ENCODE data around the gene ZFP36L1.

Gene ZFP36L1

GRCh38 chr14:68795597-68796417 is 2.9 kb upstream of the ZFP36L1 start:
- DNase-seq (ENCODE audit: low read depth) = no peak

GRCh38 chr14:68794851-68795596 is 2.2 kb upstream of the ZFP36L1 start:
- DNase-seq (ENCODE audit: low read depth) = peak; percentile 91

- peak; percentile 96 for DNase-seq (ENCODE audit: low read depth)
Measured at GRCh38 chr14:68794130-68794850, 1.4 kb upstream of the ZFP36L1 start.

- DNase-seq (ENCODE audit: low read depth) = no peak
Measured at GRCh38 chr14:68793734-68794129, 865 bp upstream of the ZFP36L1 start.

- DNase-seq (ENCODE audit: low read depth) = no peak
Measured at GRCh38 chr14:68792678-68792978, 239 bp downstream of the ZFP36L1 start.

GRCh38 chr14:68791902-68792677 is 777 bp downstream of the ZFP36L1 start:
- DNase-seq (ENCODE audit: low read depth) = no peak

GRCh38 chr14:68791078-68791901 is 1.6 kb downstream of the ZFP36L1 start:
- DNase-seq (ENCODE audit: low read depth) = no peak

GRCh38 chr14:68790644-68791077 is 2.2 kb downstream of the ZFP36L1 start:
- no peak for DNase-seq (ENCODE audit: low read depth)

- DNase-seq (ENCODE audit: low read depth) = no peak
Measured at GRCh38 chr14:68789821-68790643, 2.8 kb downstream of the ZFP36L1 start.

- no peak for DNase-seq (ENCODE audit: low read depth)
Measured at GRCh38 chr14:68788996-68789820, 3.7 kb downstream of the ZFP36L1 start.

- no peak for DNase-seq (ENCODE audit: low read depth)
Measured at GRCh38 chr14:68788275-68788995, 4.4 kb downstream of the ZFP36L1 start.

GRCh38 chr14:68787092-68787992 is 5.5 kb downstream of the ZFP36L1 start:
- DNase-seq (ENCODE audit: low read depth) = no peak

GRCh38 chr14:68786491-68787091 is 6.3 kb downstream of the ZFP36L1 start:
- DNase-seq (ENCODE audit: low read depth) = no peak

GRCh38 chr14:68785534-68786490 is 7.1 kb downstream of the ZFP36L1 start:
- no peak for DNase-seq (ENCODE audit: low read depth)

GRCh38 chr14:68784978-68785533 is 7.8 kb downstream of the ZFP36L1 start:
- DNase-seq (ENCODE audit: low read depth) = no peak

Measured in GM04504 (cell line).